ENCODE results near the gene ERBB4.

Gene ERBB4

DNA sequence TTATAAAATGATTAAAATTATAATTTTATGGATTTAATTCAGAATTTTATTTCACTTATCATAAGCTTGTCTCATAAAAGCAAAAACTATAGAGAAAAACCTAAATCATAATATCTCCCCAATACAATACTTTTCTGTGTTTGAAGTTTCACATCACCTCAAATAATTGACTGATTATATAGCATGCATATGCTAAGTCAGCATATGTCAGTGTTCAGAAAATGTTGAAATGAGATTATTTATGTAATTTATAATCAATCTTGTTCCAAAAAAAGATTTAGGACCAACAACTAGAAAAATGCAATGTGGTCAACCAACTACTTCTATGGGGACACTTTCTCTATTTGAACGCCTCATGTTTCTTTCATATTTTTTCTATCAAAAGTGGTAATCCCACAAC is 1079.6 kb downstream of the ERBB4 start:
- H3K9me3 ChIP-seq (ENCODE audit: control insufficient read depth, insufficient read depth, low read length) = no peaks in the 10 kb centered on the region
- no peak overlapping the region for H3K27ac ChIP-seq (ENCODE audit: low read depth, low read length)
- H3K4me1 ChIP-seq (ENCODE audit: control insufficient read depth, insufficient read depth, low read length) = peaks cover 17% of the 10 kb centered on the region
- H3K27me3 ChIP-seq (ENCODE audit: control insufficient read depth, insufficient read depth, low read length) = no peaks in the 10 kb centered on the region
- H3K4me3 ChIP-seq (ENCODE audit: low read depth, low read length) = no peak overlapping the region
- H3K9ac ChIP-seq (ENCODE audit: low read depth, low read length) = no peak overlapping the region
- H3K36me3 ChIP-seq (ENCODE audit: control insufficient read depth, insufficient read depth, low read length) = no peaks in the 10 kb centered on the region

DNA sequence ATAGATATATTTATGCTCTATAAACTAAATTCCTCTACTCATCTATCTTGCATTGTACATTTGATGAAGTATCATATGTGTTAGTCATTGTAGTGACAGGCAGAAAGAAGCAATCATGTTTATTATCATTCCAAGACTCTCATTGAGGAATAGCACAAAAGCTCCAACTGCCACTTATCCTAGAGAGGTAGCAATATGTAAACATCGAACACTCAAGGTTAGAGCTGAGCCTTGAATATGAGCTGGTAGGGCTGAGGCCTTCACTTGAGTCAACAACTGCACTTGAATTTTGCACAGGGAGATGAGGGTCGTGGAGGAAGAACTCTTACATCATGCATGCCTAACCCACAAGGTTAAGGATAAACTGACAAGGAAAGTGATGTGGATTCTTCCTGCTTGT is 1081.3 kb downstream of the ERBB4 start:
- H3K9ac ChIP-seq (ENCODE audit: low read depth, low read length) = no peak overlapping the region
- H3K27me3 ChIP-seq (ENCODE audit: control insufficient read depth, insufficient read depth, low read length) = no peaks in the 10 kb centered on the region
- no peaks in the 10 kb centered on the region for H3K9me3 ChIP-seq (ENCODE audit: control insufficient read depth, insufficient read depth, low read length)
- H3K36me3 ChIP-seq (ENCODE audit: control insufficient read depth, insufficient read depth, low read length) = no peaks in the 10 kb centered on the region
- no peak overlapping the region for H3K27ac ChIP-seq (ENCODE audit: low read depth, low read length)
- no peak overlapping the region for H3K4me3 ChIP-seq (ENCODE audit: low read depth, low read length)
- peaks cover 6% of the 10 kb centered on the region; the same call in 1 of the 2 replicates for H3K4me1 ChIP-seq (ENCODE audit: control insufficient read depth, insufficient read depth, low read length)

DNA sequence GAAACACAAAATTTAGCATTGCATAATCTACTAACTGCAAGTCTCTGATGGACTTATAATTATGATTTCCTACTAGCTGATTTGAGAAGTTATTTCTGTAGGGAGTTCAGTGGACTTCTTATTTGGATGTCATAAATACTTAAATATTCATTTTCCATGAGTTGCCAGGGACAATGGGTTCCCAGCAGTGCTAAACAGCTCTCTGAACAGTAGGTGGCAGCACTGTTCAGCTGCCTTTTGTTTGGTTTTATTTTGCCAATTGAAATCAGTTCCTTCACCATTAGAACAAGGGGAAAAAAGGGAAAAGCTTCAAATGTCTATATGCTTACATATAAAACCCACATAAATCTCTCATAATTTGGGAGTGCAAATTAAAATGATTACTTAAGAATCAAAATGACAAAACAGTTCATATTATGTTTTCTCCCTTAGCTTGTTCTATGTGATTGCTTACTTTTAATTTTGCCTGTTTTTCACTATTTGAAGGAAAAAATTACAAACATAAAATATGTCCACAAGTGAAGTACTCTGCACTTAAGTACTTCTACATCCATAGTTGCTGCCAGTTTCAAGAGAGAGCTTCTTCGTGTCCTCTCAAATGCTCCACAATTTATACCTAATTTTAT is 1083.3 kb downstream of the ERBB4 start:
- no peaks in the 10 kb centered on the region for H3K36me3 ChIP-seq (ENCODE audit: control insufficient read depth, insufficient read depth, low read length)
- no peaks in the 10 kb centered on the region for H3K27me3 ChIP-seq (ENCODE audit: control insufficient read depth, insufficient read depth, low read length)
- H3K9me3 ChIP-seq (ENCODE audit: control insufficient read depth, insufficient read depth, low read length) = no peaks in the 10 kb centered on the region
- H3K9ac ChIP-seq (ENCODE audit: low read depth, low read length) = no peak overlapping the region
- H3K4me1 ChIP-seq (ENCODE audit: control insufficient read depth, insufficient read depth, low read length) = peaks cover 6% of the 10 kb centered on the region; the same call in 1 of the 2 replicates
- no peak overlapping the region for H3K4me3 ChIP-seq (ENCODE audit: low read depth, low read length)
- no peak overlapping the region for H3K27ac ChIP-seq (ENCODE audit: low read depth, low read length)

DNA sequence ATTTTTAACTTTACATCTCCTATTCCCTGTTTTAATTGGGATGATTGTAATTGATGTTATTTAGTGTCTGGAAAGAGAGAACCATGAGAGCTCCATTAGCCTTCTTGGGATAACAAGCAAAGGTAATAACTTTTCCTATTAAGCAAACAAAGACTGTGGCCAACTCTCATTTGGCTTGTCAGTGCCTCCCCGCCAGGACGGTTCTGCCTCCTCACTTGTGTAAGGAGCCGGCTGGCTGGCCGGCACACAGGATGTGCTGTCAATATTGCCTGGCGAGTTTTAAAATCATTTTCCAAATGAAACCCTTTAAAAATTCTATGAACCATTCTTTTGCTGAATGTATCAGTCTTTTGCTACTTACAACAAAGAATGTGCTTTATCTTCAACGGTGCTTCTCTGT is 1083.9 kb downstream of the ERBB4 start:
- peaks cover 6% of the 10 kb centered on the region; the same call in 1 of the 2 replicates for H3K4me1 ChIP-seq (ENCODE audit: control insufficient read depth, insufficient read depth, low read length)
- H3K4me3 ChIP-seq (ENCODE audit: low read depth, low read length) = no peak overlapping the region
- H3K27ac ChIP-seq (ENCODE audit: low read depth, low read length) = no peak overlapping the region
- no peaks in the 10 kb centered on the region for H3K9me3 ChIP-seq (ENCODE audit: control insufficient read depth, insufficient read depth, low read length)
- no peak overlapping the region for H3K9ac ChIP-seq (ENCODE audit: low read depth, low read length)
- H3K36me3 ChIP-seq (ENCODE audit: control insufficient read depth, insufficient read depth, low read length) = no peaks in the 10 kb centered on the region
- no peaks in the 10 kb centered on the region for H3K27me3 ChIP-seq (ENCODE audit: control insufficient read depth, insufficient read depth, low read length)

DNA sequence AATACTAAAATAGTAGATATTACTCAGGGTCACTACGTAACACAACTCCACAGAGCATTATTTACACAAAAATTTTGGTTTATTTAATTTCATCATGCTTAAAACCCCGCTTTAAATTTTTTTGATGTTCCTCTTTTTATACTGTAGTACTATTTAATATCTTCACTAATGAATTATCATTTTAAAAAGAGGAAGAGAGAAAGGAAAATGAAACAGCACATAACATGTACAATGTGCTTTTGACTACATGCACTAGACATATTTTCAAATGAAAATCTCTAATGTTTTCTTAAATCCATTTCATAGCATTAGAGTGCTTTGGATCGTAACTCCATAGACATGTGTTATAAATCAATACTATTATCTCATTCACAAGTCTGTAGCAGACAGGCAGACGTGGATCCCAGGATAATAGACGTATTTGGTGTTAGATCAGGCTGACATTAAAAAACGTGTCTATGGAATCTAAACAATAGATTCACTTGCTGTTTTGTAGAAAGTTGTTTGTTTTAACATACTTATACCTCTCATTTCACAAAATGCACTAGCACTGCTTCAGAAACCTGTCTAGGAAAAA is 1085.2 kb downstream of the ERBB4 start:
- no peak overlapping the region for H3K4me3 ChIP-seq (ENCODE audit: low read depth, low read length)
- H3K4me1 ChIP-seq (ENCODE audit: control insufficient read depth, insufficient read depth, low read length) = peaks cover 6% of the 10 kb centered on the region; the same call in 1 of the 2 replicates
- H3K27me3 ChIP-seq (ENCODE audit: control insufficient read depth, insufficient read depth, low read length) = no peaks in the 10 kb centered on the region
- no peak overlapping the region for H3K27ac ChIP-seq (ENCODE audit: low read depth, low read length)
- H3K9ac ChIP-seq (ENCODE audit: low read depth, low read length) = no peak overlapping the region
- no peaks in the 10 kb centered on the region for H3K36me3 ChIP-seq (ENCODE audit: control insufficient read depth, insufficient read depth, low read length)
- H3K9me3 ChIP-seq (ENCODE audit: control insufficient read depth, insufficient read depth, low read length) = no peaks in the 10 kb centered on the region

DNA sequence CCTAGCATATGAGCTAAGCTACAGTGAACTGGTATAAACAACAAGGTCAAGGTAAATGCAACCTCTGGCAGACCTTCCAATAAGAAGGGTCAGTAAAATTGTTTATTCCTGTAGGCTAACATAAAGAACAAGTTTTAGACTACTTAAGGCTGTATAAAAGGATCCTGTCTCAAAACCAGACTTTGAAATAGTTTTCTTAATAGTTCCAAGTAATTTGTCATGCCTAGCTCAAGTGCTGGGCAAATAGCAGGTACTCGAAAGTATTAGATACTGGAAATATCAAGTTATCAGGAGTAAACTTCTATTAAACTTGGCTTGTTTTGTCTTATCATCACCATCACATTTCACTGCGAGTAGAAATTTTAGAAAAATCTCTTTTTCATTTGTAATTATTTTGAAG is 1087.0 kb downstream of the ERBB4 start:
- Histone ChIP-seq H3K4me3 (ENCODE audit: low read depth, low read length) (no peak overlapping the region), H3K9me3 (ENCODE audit: control insufficient read depth, insufficient read depth, low read length) (no peaks in the 10 kb centered on the region), H3K4me1 (ENCODE audit: control insufficient read depth, insufficient read depth, low read length) (peaks cover 6% of the 10 kb centered on the region; the same call in 1 of the 2 replicates), H3K27ac (ENCODE audit: low read depth, low read length) (no peak overlapping the region), H3K9ac (ENCODE audit: low read depth, low read length) (no peak overlapping the region), H3K27me3 (ENCODE audit: control insufficient read depth, insufficient read depth, low read length) (no peaks in the 10 kb centered on the region), H3K36me3 (ENCODE audit: control insufficient read depth, insufficient read depth, low read length) (no peaks in the 10 kb centered on the region)

DNA sequence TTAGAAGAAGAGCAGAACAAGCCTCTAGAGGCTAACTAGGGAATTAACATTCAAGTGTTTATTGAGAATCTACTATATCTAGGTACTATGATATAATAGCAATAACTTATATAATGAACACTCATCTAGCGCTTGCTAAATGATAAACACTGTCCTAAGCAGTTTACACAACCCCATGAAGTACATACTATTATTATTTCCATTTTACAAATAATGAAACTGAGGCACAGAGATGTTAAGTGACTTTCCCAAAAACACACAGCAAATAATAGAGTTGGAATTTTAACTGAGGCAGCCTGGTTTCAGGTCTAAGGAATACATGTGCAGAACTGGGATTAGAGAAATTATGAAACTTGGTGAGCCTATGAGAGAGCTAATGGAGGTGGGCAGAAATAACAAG is 1088.8 kb downstream of the ERBB4 start:
- no peak overlapping the region for H3K9ac ChIP-seq (ENCODE audit: low read depth, low read length)
- no peaks in the 10 kb centered on the region for H3K9me3 ChIP-seq (ENCODE audit: control insufficient read depth, insufficient read depth, low read length)
- H3K27ac ChIP-seq (ENCODE audit: low read depth, low read length) = no peak overlapping the region
- no peak overlapping the region for H3K4me3 ChIP-seq (ENCODE audit: low read depth, low read length)
- H3K4me1 ChIP-seq (ENCODE audit: control insufficient read depth, insufficient read depth, low read length) = peaks cover 2% of the 10 kb centered on the region; the same call in 1 of the 2 replicates
- no peaks in the 10 kb centered on the region for H3K27me3 ChIP-seq (ENCODE audit: control insufficient read depth, insufficient read depth, low read length)
- no peaks in the 10 kb centered on the region for H3K36me3 ChIP-seq (ENCODE audit: control insufficient read depth, insufficient read depth, low read length)

DNA sequence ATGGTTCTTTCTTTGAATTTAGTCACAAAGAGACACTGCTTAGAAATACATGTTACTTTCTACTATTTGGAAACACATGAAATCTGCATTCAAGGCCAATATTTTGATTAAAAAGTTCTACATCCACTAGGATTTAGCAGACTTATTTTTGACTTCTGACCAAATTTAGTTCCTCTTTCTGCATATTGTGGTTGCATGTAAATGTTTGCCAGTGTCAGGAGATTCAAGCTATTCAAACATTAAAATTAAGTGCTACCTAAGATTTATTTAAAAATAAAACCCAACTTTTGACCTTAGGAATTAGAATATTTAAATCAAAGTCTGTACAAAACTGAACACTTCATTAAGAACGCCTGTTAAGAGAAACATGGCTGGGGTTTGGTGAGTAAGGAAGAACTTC is 1091.1 kb downstream of the ERBB4 start:
- Histone ChIP-seq H3K27me3 (ENCODE audit: control insufficient read depth, insufficient read depth, low read length) (no peaks in the 10 kb centered on the region), H3K27ac (ENCODE audit: low read depth, low read length) (no peak overlapping the region), H3K9me3 (ENCODE audit: control insufficient read depth, insufficient read depth, low read length) (no peaks in the 10 kb centered on the region), H3K9ac (ENCODE audit: low read depth, low read length) (no peak overlapping the region), H3K36me3 (ENCODE audit: control insufficient read depth, insufficient read depth, low read length) (no peaks in the 10 kb centered on the region), H3K4me1 (ENCODE audit: control insufficient read depth, insufficient read depth, low read length) (no peaks in the 10 kb centered on the region), H3K4me3 (ENCODE audit: low read depth, low read length) (no peak overlapping the region)

DNA sequence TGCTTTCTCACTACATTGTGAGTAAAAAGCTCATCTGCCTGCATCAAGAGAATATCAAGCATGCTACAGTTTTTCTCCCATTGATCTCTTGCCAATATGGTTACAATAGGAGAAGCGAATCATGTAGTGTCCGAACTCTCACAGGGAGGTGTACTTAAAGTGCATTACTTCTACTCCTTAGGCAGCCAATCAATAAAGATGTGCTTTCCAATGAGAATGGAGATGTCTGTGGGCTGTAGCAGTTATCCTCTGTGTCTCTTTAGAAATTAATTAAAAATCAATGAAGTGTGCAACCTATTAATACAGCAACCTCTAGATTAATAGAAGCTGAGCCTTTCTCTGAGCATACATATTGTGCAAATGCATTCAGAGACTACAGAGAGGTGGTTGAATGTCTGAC is 1098.5 kb downstream of the ERBB4 start:
- Histone ChIP-seq H3K27ac (ENCODE audit: low read depth, low read length) (no peak overlapping the region), H3K9me3 (ENCODE audit: control insufficient read depth, insufficient read depth, low read length) (no peaks in the 10 kb centered on the region), H3K4me3 (ENCODE audit: low read depth, low read length) (no peak overlapping the region), H3K36me3 (ENCODE audit: control insufficient read depth, insufficient read depth, low read length) (no peaks in the 10 kb centered on the region), H3K9ac (ENCODE audit: low read depth, low read length) (no peak overlapping the region), H3K4me1 (ENCODE audit: control insufficient read depth, insufficient read depth, low read length) (peaks cover 8% of the 10 kb centered on the region; the same call in 1 of the 2 replicates), H3K27me3 (ENCODE audit: control insufficient read depth, insufficient read depth, low read length) (no peaks in the 10 kb centered on the region)

DNA sequence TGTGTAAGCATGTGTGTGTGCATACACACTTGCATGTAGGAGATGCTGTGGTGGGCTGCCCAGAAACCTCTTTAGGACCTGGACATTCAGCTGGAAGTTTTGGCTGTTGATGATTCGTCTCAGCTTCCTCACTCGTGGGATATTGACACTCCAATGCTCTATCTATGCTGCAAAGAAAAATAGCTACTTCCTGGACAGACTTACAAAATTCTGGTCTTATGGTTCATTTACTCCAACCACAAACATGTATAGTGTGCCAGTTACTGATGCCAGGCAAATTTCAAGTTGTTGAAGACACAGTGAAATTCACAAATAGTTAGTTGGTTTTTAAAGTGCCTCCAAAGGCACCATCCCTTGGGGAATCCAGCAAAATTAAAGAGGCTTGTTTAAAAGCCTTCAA is 1099.6 kb downstream of the ERBB4 start:
- H3K4me1 ChIP-seq (ENCODE audit: control insufficient read depth, insufficient read depth, low read length) = peaks cover 8% of the 10 kb centered on the region; the same call in 1 of the 2 replicates

DNA sequence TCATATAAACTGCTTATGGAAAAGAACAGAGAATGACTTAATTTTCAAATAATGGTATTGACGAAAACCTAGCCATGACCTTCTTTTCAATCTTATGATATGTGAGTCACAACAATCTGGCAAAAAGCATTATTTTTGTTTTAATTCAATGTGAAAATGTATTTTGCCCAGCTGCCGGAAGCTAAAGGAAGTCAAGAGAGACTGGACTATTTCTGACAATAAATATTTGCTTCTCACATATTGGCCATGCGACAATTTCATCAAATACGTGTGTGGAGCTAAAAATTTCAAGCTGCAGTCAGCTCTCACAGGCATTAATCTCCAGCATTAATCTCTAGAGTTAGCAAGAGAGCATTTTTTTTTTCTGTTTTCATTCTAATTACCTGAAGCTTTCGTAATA is 1101.2 kb downstream of the ERBB4 start:
- Histone ChIP-seq H3K9ac (ENCODE audit: low read depth, low read length) (no peak overlapping the region), H3K27me3 (ENCODE audit: control insufficient read depth, insufficient read depth, low read length) (no peaks in the 10 kb centered on the region), H3K9me3 (ENCODE audit: control insufficient read depth, insufficient read depth, low read length) (no peaks in the 10 kb centered on the region), H3K4me1 (ENCODE audit: control insufficient read depth, insufficient read depth, low read length) (peaks cover 8% of the 10 kb centered on the region; the same call in 1 of the 2 replicates), H3K27ac (ENCODE audit: low read depth, low read length) (no peak overlapping the region), H3K4me3 (ENCODE audit: low read depth, low read length) (no peak overlapping the region), H3K36me3 (ENCODE audit: control insufficient read depth, insufficient read depth, low read length) (no peaks in the 10 kb centered on the region)

More for the DNA sequence above, 1099.6 kb downstream of the ERBB4 start:
- Histone ChIP-seq H3K4me3 (ENCODE audit: low read depth, low read length) (no peak overlapping the region), H3K36me3 (ENCODE audit: control insufficient read depth, insufficient read depth, low read length) (no peaks in the 10 kb centered on the region), H3K27ac (ENCODE audit: low read depth, low read length) (no peak overlapping the region), H3K9me3 (ENCODE audit: control insufficient read depth, insufficient read depth, low read length) (no peaks in the 10 kb centered on the region), H3K9ac (ENCODE audit: low read depth, low read length) (no peak overlapping the region), H3K27me3 (ENCODE audit: control insufficient read depth, insufficient read depth, low read length) (no peaks in the 10 kb centered on the region)

Measured in HUES48 (cell line).